Measurements from ENCODE around the gene ZNF613. TPM values are rescaled to one million over a fixed set of nuclear protein-coding genes. Genes with fewer than 3 reads are reported as not detected.
A peak's percentile ranks its signal among the peaks of the same experiment; 100 is the strongest.
"Not testable (repeated sequence)": the region's sequence is repeated elsewhere in the genome, so short reads cannot be mapped to it uniquely, and the experiment has no call there.

Gene ZNF613
- total and polyA plus RNA-seq, 4 experiments from 2014 or later, result 3.9 to 8.9 (median 6.9) TPM

GRCh38 chr19:51907981-51908380 lies 19.3 kb upstream of the ZNF613 start:
- peaks cover 4 to 90% (median 72%) of the 10 kb centered on the region in 8 donors for H3K9me3 Mint-ChIP-seq
- H3K4me1 Mint-ChIP-seq, result peaks cover 9 to 21% (median 16%) of the 10 kb centered on the region in 4 donors
- H3K4me1 ChIP-seq (ENCODE audit: insufficient read depth, low read length); H3K27me3 ChIP-seq (ENCODE audit: insufficient read depth, low read length); H3K36me3 ChIP-seq (ENCODE audit: insufficient read depth, low read length); DNase-seq; H3K4me3 Mint-ChIP-seq; H3K27ac Mint-ChIP-seq; POLR2A ChIA-PET (ENCODE audit: partially characterized antibody); CTCF ChIA-PET (ENCODE audit: partially characterized antibody); H3K9me3 ChIP-seq (ENCODE audit: control insufficient read depth in 1 of 2, low read length in 2 of 2); H3K27ac ChIP-seq (ENCODE audit: low read depth, low read length); H3K4me3 ChIP-seq (ENCODE audit: low read length in 2 of 2): not testable (repeated sequence)
- H3K36me3 Mint-ChIP-seq, result peaks cover 39 to 46% of the 10 kb centered on the region in 2 donors
- peaks cover 12 to 19% of the 10 kb centered on the region in 2 donors for H3K27me3 Mint-ChIP-seq
- intact Hi-C loops (cut with micrococcal nuclease), result loop anchor here (10.0 kb wide), 1 partner anchor 1427 kb away; the partner anchor contains the start of gene ZNF845

DNA sequence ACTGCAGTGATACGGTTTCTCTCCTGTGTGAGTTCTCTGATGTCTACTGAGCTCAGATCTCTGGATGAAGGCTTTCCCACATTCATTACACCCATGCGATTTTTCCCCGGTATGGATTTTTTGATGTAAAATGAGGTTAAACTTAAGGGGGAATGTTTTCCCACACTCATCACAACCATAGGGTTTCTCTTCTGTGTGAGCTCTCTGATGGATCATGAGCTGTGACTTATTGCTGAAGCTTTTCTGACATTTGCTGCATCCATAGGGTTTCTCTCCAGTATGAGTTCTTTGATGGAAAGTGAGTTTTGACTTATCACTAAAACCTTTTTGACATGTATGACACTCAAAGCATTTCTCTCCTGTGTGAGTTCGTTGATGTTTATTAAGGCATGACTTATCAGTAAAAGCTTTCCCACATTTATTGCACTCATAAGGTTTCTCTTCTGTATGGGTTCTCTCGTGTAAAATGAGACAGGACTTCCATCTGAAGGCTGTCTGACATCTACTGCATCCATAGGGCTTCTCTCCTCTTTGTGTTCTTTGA lies 11.9 kb upstream of the ZNF613 start:
- no peak overlapping the region for H3K4me3 Mint-ChIP-seq
- intact Hi-C loops (cut with micrococcal nuclease), result no loop called here
- POLR2A ChIA-PET (ENCODE audit: partially characterized antibody), result no interaction called here
- no peak overlapping the region for H3K27ac Mint-ChIP-seq
- H3K27ac ChIP-seq (ENCODE audit: low read depth, low read length), result no peak overlapping the region
- H3K4me3 ChIP-seq (ENCODE audit: low read length in 2 of 2), result no peak overlapping the region
- peaks cover 1 to 3% of the 10 kb centered on the region in 2 donors for H3K27me3 Mint-ChIP-seq
- H3K4me1 Mint-ChIP-seq, result no peaks in the 10 kb centered on the region
- DNase-seq, result no peak
- H3K36me3 Mint-ChIP-seq, result peaks cover 21 to 34% of the 10 kb centered on the region in 2 donors
- H3K4me1 ChIP-seq (ENCODE audit: insufficient read depth, low read length), result no peaks in the 10 kb centered on the region
- H3K36me3 ChIP-seq (ENCODE audit: insufficient read depth, low read length), result no peaks in the 10 kb centered on the region
- H3K9me3 Mint-ChIP-seq, result peaks cover 10 to 98% (median 84%) of the 10 kb centered on the region in 8 donors
- no peaks in the 10 kb centered on the region for H3K27me3 ChIP-seq (ENCODE audit: insufficient read depth, low read length)
- CTCF ChIA-PET (ENCODE audit: partially characterized antibody), result interaction anchor here (0.6 kb wide), 1 partner anchor 1938 kb away, joined by 4 read pairs; no protein-coding TSS in a partner anchor
- H3K9me3 ChIP-seq (ENCODE audit: control insufficient read depth in 1 of 2, low read length in 2 of 2), result peaks cover 0 to 49% of the 10 kb centered on the region in 2 donors

GRCh38 chr19:51916167-51916566 lies 11.1 kb upstream of the ZNF613 start:
- no peak overlapping the region for H3K4me3 Mint-ChIP-seq
- peaks cover 1 to 57% of the 10 kb centered on the region in 2 donors for H3K9me3 ChIP-seq (ENCODE audit: control insufficient read depth in 1 of 2, low read length in 2 of 2)

GRCh38 chr19:51919606-51920005 lies 7.7 kb upstream of the ZNF613 start:
- no peaks in the 10 kb centered on the region for H3K36me3 ChIP-seq (ENCODE audit: insufficient read depth, low read length)
- intact Hi-C loops (cut with micrococcal nuclease), result loop anchor here (10.0 kb wide), 1 partner anchor 345 kb away; the partner anchor contains the start of gene ZNF766
- H3K4me1 Mint-ChIP-seq, result no peaks in the 10 kb centered on the region
- H3K27me3 Mint-ChIP-seq, result peaks cover 0 to 3% of the 10 kb centered on the region in 2 donors
- H3K4me3 ChIP-seq (ENCODE audit: low read length in 2 of 2), result no peak overlapping the region
- no peak for DNase-seq
- no peaks in the 10 kb centered on the region for H3K27me3 ChIP-seq (ENCODE audit: insufficient read depth, low read length)
- no peak overlapping the region for H3K27ac ChIP-seq (ENCODE audit: low read depth, low read length)
- no peaks in the 10 kb centered on the region for H3K4me1 ChIP-seq (ENCODE audit: insufficient read depth, low read length)
- POLR2A ChIA-PET (ENCODE audit: partially characterized antibody), result interaction anchor here (0.6 kb wide), 1 partner anchor 30 kb away, joined by 4 read pairs; no protein-coding TSS in a partner anchor
- H3K27ac Mint-ChIP-seq, result no peak overlapping the region
- no peak overlapping the region for H3K4me3 Mint-ChIP-seq
- H3K9me3 Mint-ChIP-seq, result peaks cover 5 to 99% (median 92%) of the 10 kb centered on the region in 8 donors
- H3K36me3 Mint-ChIP-seq, result peaks cover 24 to 39% of the 10 kb centered on the region in 2 donors
- CTCF ChIA-PET (ENCODE audit: partially characterized antibody), result no interaction called here
- peaks cover 6 to 61% of the 10 kb centered on the region in 2 donors for H3K9me3 ChIP-seq (ENCODE audit: control insufficient read depth in 1 of 2, low read length in 2 of 2)

More at GRCh38 chr19:51916167-51916566, 11.1 kb upstream of the ZNF613 start:
- Mint-ChIP-seq H3K27me3 (peaks cover 0 to 1% of the 10 kb centered on the region in 2 donors), H3K27ac (peak overlapping the region in 1 of 7 donors; percentile 25), H3K36me3 (peaks cover 21 to 37% of the 10 kb centered on the region in 2 donors), H3K4me1 (no peaks in the 10 kb centered on the region), H3K9me3 (peaks cover 10 to 99% (median 85%) of the 10 kb centered on the region in 8 donors)
- Histone ChIP-seq H3K27me3 (ENCODE audit: insufficient read depth, low read length) (no peaks in the 10 kb centered on the region), H3K36me3 (ENCODE audit: insufficient read depth, low read length) (no peaks in the 10 kb centered on the region), H3K27ac (ENCODE audit: low read depth, low read length) (no peak overlapping the region), H3K4me3 (ENCODE audit: low read length in 2 of 2) (no peak overlapping the region), H3K4me1 (ENCODE audit: insufficient read depth, low read length) (no peaks in the 10 kb centered on the region)
- intact Hi-C loops (cut with micrococcal nuclease), result no loop called here
- no peak for DNase-seq
- POLR2A ChIA-PET (ENCODE audit: partially characterized antibody), result no interaction called here
- CTCF ChIA-PET (ENCODE audit: partially characterized antibody), result interaction anchor here (0.6 kb wide), 1 partner anchor 1937 kb away, joined by 4 read pairs; no protein-coding TSS in a partner anchor

DNA sequence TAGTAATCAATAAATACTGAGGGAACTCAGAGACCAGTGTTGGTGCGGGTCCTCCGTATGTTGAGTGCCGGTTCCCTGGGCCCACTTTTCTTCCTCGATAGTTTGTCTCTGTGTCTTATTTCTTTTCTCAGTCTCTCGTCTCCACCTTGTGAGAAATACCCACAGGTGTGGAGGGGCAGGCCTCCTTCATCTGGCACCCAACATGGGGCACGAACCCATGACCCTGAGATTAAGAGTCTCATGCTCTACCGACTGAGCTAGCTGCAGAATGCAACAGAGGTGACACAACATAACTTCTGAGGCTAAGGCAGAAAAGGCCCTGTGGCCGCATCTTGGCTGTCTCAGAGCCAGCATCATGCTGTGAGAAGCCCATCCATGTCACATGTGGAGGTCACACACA lies 5.3 kb upstream of the ZNF613 start:
- ChIA-PET POLR2A (ENCODE audit: partially characterized antibody) (no interaction called here), CTCF (ENCODE audit: partially characterized antibody) (no interaction called here)
- intact Hi-C loops (cut with micrococcal nuclease), result loop anchor here (10.0 kb wide), 1 partner anchor 343 kb away; the partner anchor contains the start of gene ZNF766
- peaks cover 0 to 2% of the 10 kb centered on the region in 2 donors for H3K27me3 Mint-ChIP-seq
- no peaks in the 10 kb centered on the region for H3K36me3 ChIP-seq (ENCODE audit: insufficient read depth, low read length)
- H3K36me3 Mint-ChIP-seq, result peaks cover 27 to 36% of the 10 kb centered on the region in 2 donors
- peaks cover 6 to 45% of the 10 kb centered on the region in 2 donors for H3K9me3 ChIP-seq (ENCODE audit: control insufficient read depth in 1 of 2, low read length in 2 of 2)
- H3K9me3 Mint-ChIP-seq, result peaks cover 2 to 99% (median 92%) of the 10 kb centered on the region in 8 donors
- no peak overlapping the region for H3K27ac Mint-ChIP-seq
- no peaks in the 10 kb centered on the region for H3K27me3 ChIP-seq (ENCODE audit: insufficient read depth, low read length)
- H3K4me3 Mint-ChIP-seq, result no peak overlapping the region
- H3K4me1 Mint-ChIP-seq, result peaks cover 4 to 9% (median 5%) of the 10 kb centered on the region in 4 donors
- no peak overlapping the region for H3K27ac ChIP-seq (ENCODE audit: low read depth, low read length)
- no peak overlapping the region for H3K4me3 ChIP-seq (ENCODE audit: low read length in 2 of 2)
- DNase-seq, result no peak
- no peaks in the 10 kb centered on the region for H3K4me1 ChIP-seq (ENCODE audit: insufficient read depth, low read length)

- H3K9me3 ChIP-seq (ENCODE audit: control insufficient read depth in 1 of 2, low read length in 2 of 2), result peaks cover 3 to 19% of the 10 kb centered on the region in 2 donors
- Mint-ChIP-seq H3K27me3 (peaks cover 0 to 2% of the 10 kb centered on the region in 2 donors), H3K4me1 (peaks cover 16 to 38% (median 24%) of the 10 kb centered on the region in 4 donors), H3K36me3 (peaks cover 56 to 62% of the 10 kb centered on the region in 2 donors), H3K27ac (peak overlapping the region; percentile 82 to 97 (median 95)), H3K4me3 (peak overlapping the region; percentile 93 to 99 (median 98)), H3K9me3 (peaks cover 2 to 85% (median 70%) of the 10 kb centered on the region in 8 donors)
- H3K4me3 ChIP-seq (ENCODE audit: low read length in 2 of 2), result peak overlapping the region; percentile 85 to 91
- peaks cover 4% of the 10 kb centered on the region for H3K36me3 ChIP-seq (ENCODE audit: insufficient read depth, low read length)
- peaks cover 11% of the 10 kb centered on the region for H3K4me1 ChIP-seq (ENCODE audit: insufficient read depth, low read length)
- DNase-seq, result no peak
- ChIA-PET CTCF (ENCODE audit: partially characterized antibody) (no interaction called here), POLR2A (ENCODE audit: partially characterized antibody) (interaction anchor here (0.8 to 1.5 kb wide), 7 partner anchors 22 to 263 kb away, joined by 3 to 5 read pairs (median 3); partner anchors contain the start of genes ZNF614 and ZNF649)
- intact Hi-C loops (cut with micrococcal nuclease), result loop anchor here (2.0 to 10.0 kb wide), 3 partner anchors 214 to 338 kb away; partner anchors contain the start of gene ZNF766
- H3K27ac ChIP-seq (ENCODE audit: low read depth, low read length), result peak overlapping the region; percentile 55
- H3K27me3 ChIP-seq (ENCODE audit: insufficient read depth, low read length), result no peaks in the 10 kb centered on the region
These were observed 867 bp upstream of the ZNF613 start for GRCh38 chr19:51926426-51926783.

- Mint-ChIP-seq H3K27ac (peak overlapping the region in 5 of 7 donors; percentile 82 to 97 (median 93)), H3K27me3 (peaks cover 0 to 2% of the 10 kb centered on the region in 2 donors)
These were observed 587 bp downstream of the ZNF613 start for GRCh38 chr19:51927859-51928258.

More at GRCh38 chr19:51927859-51928258, 587 bp downstream of the ZNF613 start:
- peaks cover 0 to 9% of the 10 kb centered on the region in 2 donors for H3K9me3 ChIP-seq (ENCODE audit: control insufficient read depth in 1 of 2, low read length in 2 of 2)
- Mint-ChIP-seq H3K36me3 (peaks cover 61 to 66% of the 10 kb centered on the region in 2 donors), H3K9me3 (peaks cover 4 to 83% (median 65%) of the 10 kb centered on the region in 8 donors), H3K4me3 (peak overlapping the region; percentile 93 to 99 (median 98)), H3K4me1 (peaks cover 16 to 38% (median 24%) of the 10 kb centered on the region in 4 donors)
- DNase-seq, result no peak
- H3K4me1 ChIP-seq (ENCODE audit: insufficient read depth, low read length), result peaks cover 11% of the 10 kb centered on the region
- H3K4me3 ChIP-seq (ENCODE audit: low read length in 2 of 2), result peak overlapping the region; percentile 85 to 91
- ChIA-PET CTCF (ENCODE audit: partially characterized antibody) (no interaction called here), POLR2A (ENCODE audit: partially characterized antibody) (interaction anchor here (1.5 kb wide), 1 partner anchor 120 kb away, joined by 5 read pairs; no protein-coding TSS in a partner anchor)
- H3K27ac ChIP-seq (ENCODE audit: low read depth, low read length), result peak overlapping the region; percentile 55
- intact Hi-C loops (cut with micrococcal nuclease), result loop anchor here (1.0 to 10.0 kb wide), 6 partner anchors 23 to 337 kb away; partner anchors contain the start of genes ZNF350, ZNF649 and ZNF766
- H3K36me3 ChIP-seq (ENCODE audit: insufficient read depth, low read length), result peaks cover 11% of the 10 kb centered on the region
- H3K27me3 ChIP-seq (ENCODE audit: insufficient read depth, low read length), result no peaks in the 10 kb centered on the region

Data from CD4-positive, alpha-beta memory T cell (primary cell).